Measurements from ENCODE around the gene PPTC7. TPM values are rescaled to one million over a fixed set of nuclear protein-coding genes. Genes with fewer than 3 reads are reported as not detected.

Gene PPTC7
- total and polyA plus RNA-seq, 7 donors, result 16.1 to 30.3 (median 21.0) TPM

- no peak for DNase-seq
- WGBS, 2 donors, result 87 to 93% methylated on average over 3 of the region's 3 CpGs
- no peak for TF ChIP-seq POLR2AphosphoS5 (IDR thresholded peaks at IDR 0.05)
- TF ChIP-seq, protein P1, sequence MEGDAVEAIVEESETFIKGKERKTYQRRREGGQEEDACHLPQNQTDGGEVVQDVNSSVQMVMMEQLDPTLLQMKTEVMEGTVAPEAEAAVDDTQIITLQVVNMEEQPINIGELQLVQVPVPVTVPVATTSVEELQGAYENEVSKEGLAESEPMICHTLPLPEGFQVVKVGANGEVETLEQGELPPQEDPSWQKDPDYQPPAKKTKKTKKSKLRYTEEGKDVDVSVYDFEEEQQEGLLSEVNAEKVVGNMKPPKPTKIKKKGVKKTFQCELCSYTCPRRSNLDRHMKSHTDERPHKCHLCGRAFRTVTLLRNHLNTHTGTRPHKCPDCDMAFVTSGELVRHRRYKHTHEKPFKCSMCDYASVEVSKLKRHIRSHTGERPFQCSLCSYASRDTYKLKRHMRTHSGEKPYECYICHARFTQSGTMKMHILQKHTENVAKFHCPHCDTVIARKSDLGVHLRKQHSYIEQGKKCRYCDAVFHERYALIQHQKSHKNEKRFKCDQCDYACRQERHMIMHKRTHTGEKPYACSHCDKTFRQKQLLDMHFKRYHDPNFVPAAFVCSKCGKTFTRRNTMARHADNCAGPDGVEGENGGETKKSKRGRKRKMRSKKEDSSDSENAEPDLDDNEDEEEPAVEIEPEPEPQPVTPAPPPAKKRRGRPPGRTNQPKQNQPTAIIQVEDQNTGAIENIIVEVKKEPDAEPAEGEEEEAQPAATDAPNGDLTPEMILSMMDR (IDR thresholded peaks at IDR 0.05), result no peak
- TF ChIP-seq EP300 (IDR thresholded peaks at IDR 0.05), result no peak
- no peak for TF ChIP-seq POLR2A (IDR thresholded peaks at IDR 0.05)
- peaks cover 0 to 5% (median 4%) of the 10 kb centered on the region in 4 donors for H3K4me1 ChIP-seq
- H3K9me3 ChIP-seq, result no peaks in the 10 kb centered on the region
- intact Hi-C loops (cut with DNase I), result no loop called here
- H3K36me3 ChIP-seq, result no peaks in the 10 kb centered on the region
- no peak overlapping the region for H3K27ac ChIP-seq
- H3K27me3 ChIP-seq, result no peaks in the 10 kb centered on the region
- no peak overlapping the region for H3K4me3 ChIP-seq
These were observed 66.1 kb downstream of the PPTC7 start for GRCh38 chr12:110516995-110517394.

GRCh38 chr12:110514363-110514762 is 68.8 kb downstream of the PPTC7 start:
- Histone ChIP-seq H3K36me3 (no peaks in the 10 kb centered on the region), H3K27ac (no peak overlapping the region), H3K9me3 (no peaks in the 10 kb centered on the region), H3K4me3 (no peak overlapping the region), H3K4me1 (peaks cover 0 to 5% (median 4%) of the 10 kb centered on the region in 4 donors), H3K27me3 (no peaks in the 10 kb centered on the region)
- no peak for TF ChIP-seq POLR2A (IDR thresholded peaks at IDR 0.05)
- TF ChIP-seq, protein P1 (IDR thresholded peaks at IDR 0.05), result no peak
- TF ChIP-seq POLR2AphosphoS5 (IDR thresholded peaks at IDR 0.05), result no peak
- TF ChIP-seq EP300 (IDR thresholded peaks at IDR 0.05), result no peak
- DNase-seq, result no peak
- intact Hi-C loops (cut with DNase I), result no loop called here
- 60 to 76% methylated on average over 1 of the region's 1 CpG for WGBS, 2 donors

- Histone ChIP-seq H3K27me3 (no peaks in the 10 kb centered on the region), H3K4me1 (peaks cover 0 to 5% (median 4%) of the 10 kb centered on the region in 4 donors), H3K27ac (no peak overlapping the region), H3K9me3 (no peaks in the 10 kb centered on the region), H3K36me3 (no peaks in the 10 kb centered on the region), H3K4me3 (no peak overlapping the region)
- WGBS, 2 donors, result 82 to 85% methylated on average over 6 of the region's 6 CpGs
- intact Hi-C loops (cut with DNase I), result no loop called here
- TF ChIP-seq, protein P1 (IDR thresholded peaks at IDR 0.05), result no peak
- no peak for DNase-seq
These were observed 69.3 kb downstream of the PPTC7 start for GRCh38 chr12:110513842-110514241.

GRCh38 chr12:110508071-110508586 is 75.0 kb downstream of the PPTC7 start:
- DNase-seq, result no peak
- Histone ChIP-seq H3K9me3 (no peaks in the 10 kb centered on the region), H3K4me3 (no peak overlapping the region), H3K36me3 (no peaks in the 10 kb centered on the region), H3K27me3 (no peaks in the 10 kb centered on the region), H3K27ac (no peak overlapping the region), H3K4me1 (peaks cover 0 to 5% (median 4%) of the 10 kb centered on the region in 4 donors)
- intact Hi-C loops (cut with DNase I), result loop anchor here (10.0 kb wide), 1 partner anchor 377 kb away; no protein-coding TSS in a partner anchor
- TF ChIP-seq EP300 (IDR thresholded peaks at IDR 0.05) (no peak), POLR2AphosphoS5 (IDR thresholded peaks at IDR 0.05) (no peak), POLR2A (IDR thresholded peaks at IDR 0.05) (no peak)
- TF ChIP-seq, protein P1 (IDR thresholded peaks at IDR 0.05), result no peak
- 84 to 86% methylated on average over 4 of the region's 4 CpGs for WGBS, 2 donors

DNA sequence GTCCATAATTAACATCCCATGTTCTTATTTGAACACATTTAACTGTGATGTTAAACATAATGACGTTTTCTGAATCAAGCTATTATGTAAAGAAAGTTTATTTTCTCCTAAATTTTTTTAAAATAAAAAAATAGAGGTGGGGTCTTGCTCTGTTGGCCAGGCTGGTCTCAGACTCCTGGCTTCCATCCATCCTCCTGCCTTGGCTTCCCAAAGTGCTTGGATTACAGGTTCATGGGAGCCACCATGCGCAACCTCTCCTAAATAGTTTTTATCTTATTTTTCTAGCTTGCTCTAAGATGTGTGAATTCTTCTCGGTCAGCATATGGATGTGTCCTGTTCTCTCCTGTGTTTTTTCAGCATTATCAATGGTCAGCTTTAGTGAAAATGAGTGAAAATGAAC is 77.8 kb downstream of the PPTC7 start:
- 79 to 82% methylated on average over 3 of the region's 3 CpGs for WGBS, 2 donors
- no peak overlapping the region for H3K4me3 ChIP-seq
- H3K27me3 ChIP-seq, result no peaks in the 10 kb centered on the region
- H3K36me3 ChIP-seq, result no peaks in the 10 kb centered on the region
- intact Hi-C loops (cut with DNase I), result loop anchor here (10.0 kb wide), 1 partner anchor 379 kb away; no protein-coding TSS in a partner anchor
- H3K9me3 ChIP-seq, result no peaks in the 10 kb centered on the region
- H3K27ac ChIP-seq, result no peak overlapping the region
- TF ChIP-seq, protein P1 (IDR thresholded peaks at IDR 0.05), result no peak
- no peak for TF ChIP-seq POLR2AphosphoS5 (IDR thresholded peaks at IDR 0.05)
- no peak for TF ChIP-seq POLR2A (IDR thresholded peaks at IDR 0.05)
- no peak for TF ChIP-seq EP300 (IDR thresholded peaks at IDR 0.05)
- no peak for DNase-seq
- H3K4me1 ChIP-seq, result peaks cover 0 to 16% (median 10%) of the 10 kb centered on the region in 4 donors

All from sigmoid colon (tissue), 7 donors.